GM23338 (cell line): ENCODE data around the gene NKAIN2. TPM values are rescaled to one million over a fixed set of nuclear protein-coding genes. Genes with fewer than 3 reads are reported as not detected.

Experiments used
- ATAC-seq: fragments of 200-7000 bp; cut with Tn5 transposase; 3 replicates; pipeline ENCODE4 v1.9.1; 2020
- DNase-seq: peaks from one replicate; pipeline ENCODE4 v3.0.0-alpha.2; 2015; ENCODE audit warnings: low spot score
- H2AFZ ChIP-seq: fragments of 200-600 bp; sonication (generic); 2 replicates; pipeline ENCODE4 v1.8.0; 2016; ENCODE audit warnings: antibody characterized with exemption, mild to moderate bottlenecking, moderate library complexity
- H3F3A ChIP-seq: fragments of 200-600 bp; sonication (generic); replicated peaks from 2 replicates; pipeline ENCODE4 v1.8.0; 2017; ENCODE audit warnings: antibody characterized with exemption, mixed run types, low read depth
- H3K27ac ChIP-seq: fragments of 200-600 bp; sonication (generic); 2 replicates; pipeline ENCODE4 v1.6.1; 2016; ENCODE audit warnings: low read depth
- H3K27me3 ChIP-seq: fragments of 200-600 bp; sonication (generic); 2 replicates; pipeline ENCODE4 v1.8.0; 2016; ENCODE audit warnings: mild to moderate bottlenecking, mixed run types, moderate library complexity; ENCODE audit not compliant: insufficient read depth
- H3K36me3 ChIP-seq: fragments of 200-600 bp; sonication (generic); 2 replicates; pipeline ENCODE4 v1.8.0; 2016; ENCODE audit warnings: mild to moderate bottlenecking; ENCODE audit not compliant: insufficient read depth
- H3K4me1 ChIP-seq: fragments of 200-600 bp; sonication (generic); 2 replicates; pipeline ENCODE4 v1.8.0; 2016; ENCODE audit warnings: mild to moderate bottlenecking, moderate library complexity; ENCODE audit not compliant: insufficient read depth
- H3K4me2 ChIP-seq: fragments of 200-600 bp; sonication (generic); 2 replicates; pipeline ENCODE4 v1.7.1; 2017; ENCODE audit warnings: mixed run types
- H3K4me3 ChIP-seq: fragments of 200-600 bp; sonication (generic); 2 replicates; pipeline ENCODE4 v1.6.1; 2016; ENCODE audit warnings: mixed run types
- H3K79me2 ChIP-seq: fragments of 200-600 bp; sonication (generic); replicated peaks from 2 replicates; pipeline ENCODE4 v1.8.0; 2017; ENCODE audit warnings: mild to moderate bottlenecking; ENCODE audit not compliant: insufficient read depth
- H3K9me2 ChIP-seq: fragments of 200-600 bp; sonication (generic); 2 replicates; pipeline ENCODE4 v1.8.0; 2017; ENCODE audit not compliant: insufficient read depth
- H4K20me1 ChIP-seq: fragments of 200-600 bp; sonication (generic); replicated peaks from 2 replicates; pipeline ENCODE4 v1.8.0; 2017; ENCODE audit warnings: mild to moderate bottlenecking; ENCODE audit not compliant: insufficient read depth
- H3K27ac Mint-ChIP-seq: 2 replicates; pipeline ENCODE4 v1.8.0; 2020; ENCODE audit warnings: inconsistent platforms, mild to moderate bottlenecking, moderate library complexity, mixed read lengths
- H3K27me3 Mint-ChIP-seq: 3 replicates; pipeline ENCODE4 v1.8.0; 2022; ENCODE audit warnings: low read depth, mild to moderate bottlenecking, moderate library complexity, mixed read lengths, inconsistent platforms; ENCODE audit not compliant: insufficient read depth, poor library complexity
- H3K36me3 Mint-ChIP-seq: 3 replicates; pipeline ENCODE4 v1.8.0; 2021; ENCODE audit warnings: low read depth, mild to moderate bottlenecking, inconsistent platforms, moderate library complexity, mixed read lengths
- H3K4me1 Mint-ChIP-seq: 3 replicates; pipeline ENCODE4 v1.8.0; 2020; ENCODE audit warnings: mild to moderate bottlenecking, inconsistent platforms, mixed read lengths
- H3K4me3 Mint-ChIP-seq: 3 replicates; pipeline ENCODE4 v1.8.0; 2021; ENCODE audit warnings: moderate library complexity, mild to moderate bottlenecking, inconsistent platforms, mixed read lengths
- H3K9me3 Mint-ChIP-seq: 3 replicates; pipeline ENCODE4 v1.8.0; 2020; ENCODE audit warnings: moderate library complexity, mild to moderate bottlenecking, inconsistent platforms, mixed read lengths
- ETS1 ChIP-seq: IDR thresholded peaks from 2 replicates; pipeline ENCODE4 v1.6.1; 2016; ENCODE audit warnings: antibody characterized with exemption
- EZH2 ChIP-seq: fragments of 200-600 bp; sonication (generic); IDR thresholded peaks from one replicate; pipeline ENCODE4 v1.8.0; 2017; ENCODE audit warnings: antibody characterized with exemption, mild to moderate bottlenecking, low read depth; ENCODE audit not compliant: unreplicated experiment
- EZH2phosphoT487 ChIP-seq: fragments of 200-600 bp; sonication (generic); IDR thresholded peaks from one replicate; pipeline ENCODE4 v1.8.1; 2018; ENCODE audit warnings: antibody characterized with exemption; ENCODE audit not compliant: unreplicated experiment
- NANOG ChIP-seq: IDR thresholded peaks from 2 replicates; pipeline ENCODE4 v1.6.1; 2016; ENCODE audit warnings: antibody characterized with exemption, borderline replicate concordance
- STAT1 ChIP-seq: IDR thresholded peaks from one replicate; pipeline ENCODE4 v1.6.1; 2016; ENCODE audit warnings: antibody characterized with exemption; ENCODE audit not compliant: unreplicated experiment
- ZNF331 ChIP-seq: fragments of 250-450 bp; sonication (Bioruptor Pico); IDR thresholded peaks from 2 replicates; pipeline ENCODE4 v1.5.0; 2020; ENCODE audit warnings: low read depth, mild to moderate bottlenecking, moderate library complexity
- ZNF462 ChIP-seq: fragments of 250-450 bp; sonication (Bioruptor Pico); IDR thresholded peaks from 2 replicates; pipeline ENCODE4 v1.5.0; 2020; ENCODE audit warnings: mild to moderate bottlenecking, moderate library complexity
- polyA plus RNA-seq: library from polyadenylated mRNA; unstranded; fragments of >200 nt; fragmentation: Nextera tagmentation; extraction: Ambion mirVana; gene quantifications from 2 replicates; pipeline ENCODE4 v1.2.1, GENCODE V29; 2016
- total RNA-seq: library from RNA; depleted of rRNA; stranded (reverse); fragments of >200 nt; shearing (Covaris generic); gene quantifications from 2 replicates; pipeline ENCODE4 v1.2.3, GENCODE V29; 2014

NKAIN2 gene
- total and polyA plus RNA-seq, 2 experiments from 2014 or later = 0.39 to 1.1 TPM

- TF ChIP-seq ZNF462 (CRISPR knock-in tag) = no peak
Measured at GRCh38 chr6:124029567-124029966, 225.9 kb downstream of the NKAIN2 start (continued).

GRCh38 chr6:124033501-124033900, 229.8 kb downstream of the NKAIN2 start:
- H3K27ac Mint-ChIP-seq = no peak overlapping the region
- Histone ChIP-seq H3K27ac (no peak overlapping the region), H3K36me3 (no peaks in the 10 kb centered on the region), H3K79me2 (no peaks in the 10 kb centered on the region), H4K20me1 (no peaks in the 10 kb centered on the region), H3F3A (no peaks in the 10 kb centered on the region), H3K27me3 (no peaks in the 10 kb centered on the region), H3K4me1 (peaks cover 8% of the 10 kb centered on the region; the same call in 1 of the 2 replicates), H2AFZ (no peak overlapping the region), H3K4me2 (no peak overlapping the region), H3K4me3 (no peak overlapping the region), H3K9me2 (no peaks in the 10 kb centered on the region)
- H3K4me3 Mint-ChIP-seq = no peak overlapping the region
- H3K9me3 Mint-ChIP-seq = no peaks in the 10 kb centered on the region
- no peaks in the 10 kb centered on the region for H3K27me3 Mint-ChIP-seq
- no peak for ATAC-seq
- peaks cover 6% of the 10 kb centered on the region for H3K4me1 Mint-ChIP-seq
- DNase-seq = no peak
- H3K36me3 Mint-ChIP-seq = no peaks in the 10 kb centered on the region
- no peak for TF ChIP-seq NANOG
- no peak for TF ChIP-seq ZNF462 (CRISPR knock-in tag)
- TF ChIP-seq STAT1 = no peak
- no peak for TF ChIP-seq ZNF331
- TF ChIP-seq ETS1 = no peak
- no peak for TF ChIP-seq EZH2phosphoT487
- TF ChIP-seq EZH2 = no peak
